ENCODE data around the gene NNAT.

DNA sequence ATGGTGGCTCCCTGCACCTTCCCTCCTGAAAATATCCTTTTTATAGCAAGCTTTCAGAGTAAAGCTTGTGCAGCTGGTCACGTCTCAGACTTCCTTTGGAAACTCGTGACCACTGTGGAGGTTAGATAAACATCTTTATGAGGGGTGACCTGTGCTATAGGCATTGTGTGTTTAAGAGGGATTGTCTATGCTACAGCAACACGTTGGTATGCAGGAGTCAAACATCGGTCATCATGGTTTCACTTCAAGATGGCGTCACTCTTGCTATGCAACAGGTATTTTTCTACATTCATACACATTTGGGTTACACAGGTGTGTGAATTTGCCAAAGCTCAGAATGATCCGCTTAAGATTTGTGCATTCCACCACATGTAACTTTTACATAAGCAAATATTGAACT is 21.2 kb downstream of the NNAT start:
- TF ChIP-seq, protein P1, sequence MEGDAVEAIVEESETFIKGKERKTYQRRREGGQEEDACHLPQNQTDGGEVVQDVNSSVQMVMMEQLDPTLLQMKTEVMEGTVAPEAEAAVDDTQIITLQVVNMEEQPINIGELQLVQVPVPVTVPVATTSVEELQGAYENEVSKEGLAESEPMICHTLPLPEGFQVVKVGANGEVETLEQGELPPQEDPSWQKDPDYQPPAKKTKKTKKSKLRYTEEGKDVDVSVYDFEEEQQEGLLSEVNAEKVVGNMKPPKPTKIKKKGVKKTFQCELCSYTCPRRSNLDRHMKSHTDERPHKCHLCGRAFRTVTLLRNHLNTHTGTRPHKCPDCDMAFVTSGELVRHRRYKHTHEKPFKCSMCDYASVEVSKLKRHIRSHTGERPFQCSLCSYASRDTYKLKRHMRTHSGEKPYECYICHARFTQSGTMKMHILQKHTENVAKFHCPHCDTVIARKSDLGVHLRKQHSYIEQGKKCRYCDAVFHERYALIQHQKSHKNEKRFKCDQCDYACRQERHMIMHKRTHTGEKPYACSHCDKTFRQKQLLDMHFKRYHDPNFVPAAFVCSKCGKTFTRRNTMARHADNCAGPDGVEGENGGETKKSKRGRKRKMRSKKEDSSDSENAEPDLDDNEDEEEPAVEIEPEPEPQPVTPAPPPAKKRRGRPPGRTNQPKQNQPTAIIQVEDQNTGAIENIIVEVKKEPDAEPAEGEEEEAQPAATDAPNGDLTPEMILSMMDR (IDR thresholded peaks at IDR 0.05): no peak
- no peak for TF ChIP-seq POLR2AphosphoS5 (IDR thresholded peaks at IDR 0.05; ENCODE audit: insufficient read depth in 1 of 2, low read depth in 1 of 2)
